HCT116 (cell line): ENCODE measurements around the gene OR51V1. TPM values are rescaled to one million over a fixed set of nuclear protein-coding genes. Genes with fewer than 3 reads are reported as not detected.

Experiments
- ATAC-seq: fragments of 200-7000 bp; cut with Tn5 transposase; 2 replicates; pipeline ENCODE4 v1.9.1; 2020; ENCODE audit warnings: mild to moderate bottlenecking, moderate library complexity
- BruUV-seq: library from RNA; stranded (reverse); fragments of 400-500 nt; replicated peaks from 2 replicates; lab custom pipeline; 2021; lab: Mats Ljungman, UMichigan
- CTCF ChIA-PET: fragments of 300-600 bp; sonication (Branson Sonifier 250); formaldehyde crosslinking; loops from one replicate; lab custom pipeline; 2021; ENCODE audit warnings: antibody characterized with exemption; lab: Charles Lee
- POLR2A ChIA-PET: fragments of 300-600, 350-600 bp; sonication (Branson Sonifier 250); formaldehyde crosslinking; loops from one replicate; lab custom pipeline; 2021; ENCODE audit warnings: antibody characterized with exemption; lab: Charles Lee
- RAD21 ChIA-PET, 2 experiments: fragments of 300-600 bp; sonication (Branson Sonifier 250); formaldehyde crosslinking; loops; one replicate each; lab custom pipeline; 2023; ENCODE audit warnings: low total read pairs in 2 of 2; ENCODE audit not compliant: uncharacterized antibody in 2 of 2, unreplicated experiment in 2 of 2, low non-redundant PET in 1 of 2; lab: Charles Lee
- DNase-seq: peaks from one replicate; pipeline ENCODE4 v3.0.0-alpha.2; 2010; ENCODE audit warnings: low read depth, low spot score
- H2AFZ ChIP-seq: fragments of 200-600 bp; shearing (Covaris generic), sonication (generic); 2 replicates; pipeline ENCODE4 v1.6.1; 2017; ENCODE audit warnings: low read depth, mixed run types, mixed read lengths, antibody characterized with exemption, low read length; ENCODE audit not compliant: poor library complexity, severe bottlenecking
- H3K27ac ChIP-seq: 2 replicates; pipeline ENCODE4 v1.5.1; 2012; ENCODE audit warnings: low read depth, low read length
- H3K27me3 ChIP-seq: fragments of 200-600 bp; sonication (generic); 2 replicates; pipeline ENCODE4 v1.6.1; 2016; ENCODE audit warnings: mixed run types, low read length, mixed read lengths; ENCODE audit not compliant: insufficient read depth
- H3K36me3 ChIP-seq, 2 experiments: fragments of 200-500 bp in 1 of 2; fragments of 200-600 bp in 1 of 2; sonication (Bioruptor generic) in 1 of 2; sonication (generic) in 1 of 2; 2 replicates each; pipeline versions ENCODE4 v1.5.1 to v1.6.1; 2014 to 2016; ENCODE audit warnings: low read length in 2 of 2, inconsistent platforms in 1 of 2, mixed read lengths in 1 of 2, mixed run types in 1 of 2; ENCODE audit not compliant: insufficient read depth in 2 of 2, control insufficient read depth in 1 of 2
- H3K4me1 ChIP-seq, 2 experiments: fragments of 200-600 bp in 1 of 2; sonication (generic) in 1 of 2; 2 replicates each; pipeline versions ENCODE4 v1.5.1 to v1.6.1; 2012 to 2017; ENCODE audit warnings: low read length in 2 of 2, inconsistent platforms in 1 of 2, mild to moderate bottlenecking in 1 of 2, mixed read lengths in 1 of 2, mixed run types in 1 of 2, moderate library complexity in 1 of 2; ENCODE audit not compliant: insufficient read depth in 2 of 2, control insufficient read depth in 1 of 2
- H3K4me2 ChIP-seq: fragments of 200-600 bp; sonication (generic); 2 replicates; pipeline ENCODE4 v1.6.1; 2017; ENCODE audit warnings: mixed run types, low read length, mixed read lengths
- H3K4me3 ChIP-seq, 2 experiments: fragments of 200-600 bp in 1 of 2; sonication (generic) in 1 of 2; replicated peaks in 1 of 2; 2 replicates each; pipeline ENCODE4 v1.5.1; 2011 to 2016; ENCODE audit warnings: low read length in 2 of 2, control low read depth in 1 of 2, low read depth in 1 of 2, mild to moderate bottlenecking in 1 of 2, mixed read lengths in 1 of 2, mixed run types in 1 of 2
- H3K79me2 ChIP-seq: fragments of 200-600 bp; sonication (generic); 2 replicates; pipeline ENCODE4 v1.6.1; 2017; ENCODE audit warnings: mild to moderate bottlenecking, mixed run types, low read length, moderate library complexity, mixed read lengths; ENCODE audit not compliant: insufficient read depth
- H3K9ac ChIP-seq: fragments of 200-600 bp; sonication (generic); 2 replicates; pipeline ENCODE4 v1.6.1; 2016; ENCODE audit warnings: low read length, mixed read lengths
- H3K9me2 ChIP-seq: fragments of 200-600 bp; sonication (generic), shearing (Covaris generic); 2 replicates; pipeline ENCODE4 v1.6.1; 2017; ENCODE audit warnings: mixed run types, mild to moderate bottlenecking, moderate library complexity; ENCODE audit not compliant: insufficient read depth
- H3K9me3 ChIP-seq, 2 experiments: fragments of 200-500 bp in 1 of 2; fragments of 200-600 bp in 1 of 2; sonication (Bioruptor generic) in 1 of 2; sonication (generic) in 1 of 2; 2 replicates each; pipeline ENCODE4 v1.6.1; 2014 to 2017; ENCODE audit warnings: low read length in 2 of 2, mixed read lengths in 2 of 2, inconsistent platforms in 1 of 2, low read depth in 1 of 2, mild to moderate bottlenecking in 1 of 2, mixed run types in 1 of 2, moderate library complexity in 1 of 2; ENCODE audit not compliant: control insufficient read depth in 1 of 2, insufficient read depth in 1 of 2
- H4K20me1 ChIP-seq: fragments of 200-600 bp; sonication (generic), shearing (Covaris generic); 2 replicates; pipeline ENCODE4 v1.6.1; 2017; ENCODE audit warnings: mixed run types, mild to moderate bottlenecking, moderate library complexity; ENCODE audit not compliant: insufficient read depth
- CBX3 ChIP-seq: IDR thresholded peaks from 2 replicates; pipeline ENCODE4 v1.6.1; 2012; ENCODE audit warnings: low read depth
- CEBPB ChIP-seq: IDR thresholded peaks from 2 replicates; pipeline ENCODE4 v1.6.1; 2012; ENCODE audit warnings: low read depth
- EGR1 ChIP-seq: IDR thresholded peaks from 2 replicates; pipeline ENCODE4 v1.6.1; 2012; ENCODE audit warnings: low read depth
- ELF1 ChIP-seq: IDR thresholded peaks from 2 replicates; pipeline ENCODE4 v1.6.1; 2012; ENCODE audit warnings: low read depth, borderline replicate concordance
- EZH2 ChIP-seq: fragments of 200-600 bp; sonication (generic); IDR thresholded peaks from 2 replicates; pipeline ENCODE4 v1.6.1; 2017; ENCODE audit warnings: antibody characterized with exemption, mixed run types
- EZH2phosphoT487 ChIP-seq: fragments of 200-600 bp; IDR thresholded peaks from 2 replicates; pipeline ENCODE4 v1.6.1; 2018; ENCODE audit warnings: antibody characterized with exemption, borderline replicate concordance
- FOSL1 ChIP-seq: IDR thresholded peaks from 2 replicates; pipeline ENCODE4 v1.6.1; 2012; ENCODE audit warnings: low read depth
- JUND ChIP-seq: IDR thresholded peaks from 2 replicates; pipeline ENCODE4 v1.6.1; 2012
- POLR2AphosphoS5 ChIP-seq: IDR thresholded peaks from 2 replicates; pipeline ENCODE4 v1.6.1; 2011; ENCODE audit warnings: mild to moderate bottlenecking, low read depth, low read length, moderate library complexity
- RAD21 ChIP-seq: IDR thresholded peaks from 2 replicates; pipeline ENCODE4 v1.6.1; 2012; ENCODE audit warnings: low read depth, mild to moderate bottlenecking
- SIN3A ChIP-seq: IDR thresholded peaks from 2 replicates; pipeline ENCODE4 v1.6.1; 2012; ENCODE audit warnings: low read depth
- SRF ChIP-seq: IDR thresholded peaks from 2 replicates; pipeline ENCODE4 v1.6.1; 2012; ENCODE audit warnings: low read depth
- TCF7L2 ChIP-seq: IDR thresholded peaks from 2 replicates; pipeline ENCODE4 v1.7.0; 2011; ENCODE audit warnings: borderline replicate concordance, inconsistent platforms; ENCODE audit not compliant: insufficient read depth, insufficient read length; ENCODE audit errors: extremely low read depth
- YY1 ChIP-seq: IDR thresholded peaks from 2 replicates; pipeline ENCODE4 v1.6.1; 2011; ENCODE audit warnings: low read length, low read depth, moderate library complexity, mild to moderate bottlenecking; ENCODE audit not compliant: insufficient replicate concordance; ENCODE audit errors: extremely low read depth
- ZFX ChIP-seq: fragments of 450-650 bp; IDR thresholded peaks from 2 replicates; pipeline ENCODE4 v1.6.1; 2017
- intact Hi-C: fragments of 100-400 bp; cut with micrococcal nuclease; formaldehyde crosslinking; loops from 2 replicates; pipeline ENCODE4 v1.10.0; 2022
- total RNA-seq: library from RNA; stranded (reverse); gene quantifications from one replicate; pipeline ENCODE4 v1.2.1, GENCODE V29; 2021; ENCODE audit not compliant: unreplicated experiment
- TF ChIP-seq, protein P1 (sequence below): IDR thresholded peaks from 2 replicates; pipeline ENCODE4 v1.6.1; 2012
- TF ChIP-seq, protein P2 (sequence below), 3 experiments: fragments of 200-600 bp in 1 of 3; sonication (generic) in 1 of 3; IDR thresholded peaks in 2 of 3; conservative IDR thresholded peaks in 1 of 3; 2 replicates each; pipeline ENCODE4 v1.5.1; 2012 to 2017; ENCODE audit warnings: low read depth in 2 of 3, low read length in 2 of 3, antibody characterized with exemption in 1 of 3, borderline replicate concordance in 1 of 3, control low read depth in 1 of 3, mild to moderate bottlenecking in 1 of 3, mixed read lengths in 1 of 3, mixed run types in 1 of 3, moderate library complexity in 1 of 3; ENCODE audit not compliant: insufficient read depth in 1 of 3
- TF ChIP-seq, protein P3 (sequence below): IDR thresholded peaks from 2 replicates; pipeline ENCODE4 v1.6.1; 2012; ENCODE audit warnings: low read depth

The OR51V1 gene
- total RNA-seq, 1 experiment from 2014 or later = not detected

DNA sequence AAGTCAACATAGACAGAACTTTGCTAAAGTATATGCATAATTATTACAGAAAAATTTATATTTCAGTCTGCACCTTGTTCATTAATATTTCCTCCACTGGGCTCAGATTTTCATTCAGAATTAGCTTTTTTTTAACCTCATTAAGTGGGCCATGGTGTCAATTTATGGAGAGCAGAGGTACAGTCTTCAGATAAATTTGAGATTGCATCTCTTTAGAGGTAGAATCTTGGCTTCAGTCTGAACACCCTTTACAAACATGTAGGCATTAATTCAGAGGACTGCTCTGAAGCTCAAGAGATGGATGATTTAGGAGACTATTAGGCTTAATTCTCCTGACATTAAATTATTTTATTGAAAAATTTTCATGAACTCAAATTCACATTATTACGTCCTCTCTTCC, 29.8 kb upstream of the OR51V1 start:
- no TSS peak for BruUV-seq

More for the DNA sequence above, 29.8 kb upstream of the OR51V1 start:
- H4K20me1 ChIP-seq = no peaks in the 10 kb centered on the region
- TF ChIP-seq FOSL1 (no peak), POLR2AphosphoS5 (no peak), EZH2phosphoT487 (no peak), SRF (no peak), SIN3A (no peak), TCF7L2 (no peak), EGR1 (no peak), RAD21 (no peak), CEBPB (no peak), JUND (no peak), CBX3 (no peak), YY1 (no peak), ELF1 (no peak), ZFX (no peak), EZH2 (no peak)
- TF ChIP-seq, protein P1, sequence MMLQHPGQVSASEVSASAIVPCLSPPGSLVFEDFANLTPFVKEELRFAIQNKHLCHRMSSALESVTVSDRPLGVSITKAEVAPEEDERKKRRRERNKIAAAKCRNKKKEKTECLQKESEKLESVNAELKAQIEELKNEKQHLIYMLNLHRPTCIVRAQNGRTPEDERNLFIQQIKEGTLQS = no peak
- TF ChIP-seq, protein P2, sequence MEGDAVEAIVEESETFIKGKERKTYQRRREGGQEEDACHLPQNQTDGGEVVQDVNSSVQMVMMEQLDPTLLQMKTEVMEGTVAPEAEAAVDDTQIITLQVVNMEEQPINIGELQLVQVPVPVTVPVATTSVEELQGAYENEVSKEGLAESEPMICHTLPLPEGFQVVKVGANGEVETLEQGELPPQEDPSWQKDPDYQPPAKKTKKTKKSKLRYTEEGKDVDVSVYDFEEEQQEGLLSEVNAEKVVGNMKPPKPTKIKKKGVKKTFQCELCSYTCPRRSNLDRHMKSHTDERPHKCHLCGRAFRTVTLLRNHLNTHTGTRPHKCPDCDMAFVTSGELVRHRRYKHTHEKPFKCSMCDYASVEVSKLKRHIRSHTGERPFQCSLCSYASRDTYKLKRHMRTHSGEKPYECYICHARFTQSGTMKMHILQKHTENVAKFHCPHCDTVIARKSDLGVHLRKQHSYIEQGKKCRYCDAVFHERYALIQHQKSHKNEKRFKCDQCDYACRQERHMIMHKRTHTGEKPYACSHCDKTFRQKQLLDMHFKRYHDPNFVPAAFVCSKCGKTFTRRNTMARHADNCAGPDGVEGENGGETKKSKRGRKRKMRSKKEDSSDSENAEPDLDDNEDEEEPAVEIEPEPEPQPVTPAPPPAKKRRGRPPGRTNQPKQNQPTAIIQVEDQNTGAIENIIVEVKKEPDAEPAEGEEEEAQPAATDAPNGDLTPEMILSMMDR (IDR thresholded peaks at IDR 0.05 in 2 of 3, conservative IDR thresholded peaks at IDR 0.05 in 1 of 3; ENCODE audit: borderline replicate concordance in 1 of 3, insufficient read depth in 1 of 3, low read depth in 2 of 3, low read length in 2 of 3) = no peak
- TF ChIP-seq, protein P3, sequence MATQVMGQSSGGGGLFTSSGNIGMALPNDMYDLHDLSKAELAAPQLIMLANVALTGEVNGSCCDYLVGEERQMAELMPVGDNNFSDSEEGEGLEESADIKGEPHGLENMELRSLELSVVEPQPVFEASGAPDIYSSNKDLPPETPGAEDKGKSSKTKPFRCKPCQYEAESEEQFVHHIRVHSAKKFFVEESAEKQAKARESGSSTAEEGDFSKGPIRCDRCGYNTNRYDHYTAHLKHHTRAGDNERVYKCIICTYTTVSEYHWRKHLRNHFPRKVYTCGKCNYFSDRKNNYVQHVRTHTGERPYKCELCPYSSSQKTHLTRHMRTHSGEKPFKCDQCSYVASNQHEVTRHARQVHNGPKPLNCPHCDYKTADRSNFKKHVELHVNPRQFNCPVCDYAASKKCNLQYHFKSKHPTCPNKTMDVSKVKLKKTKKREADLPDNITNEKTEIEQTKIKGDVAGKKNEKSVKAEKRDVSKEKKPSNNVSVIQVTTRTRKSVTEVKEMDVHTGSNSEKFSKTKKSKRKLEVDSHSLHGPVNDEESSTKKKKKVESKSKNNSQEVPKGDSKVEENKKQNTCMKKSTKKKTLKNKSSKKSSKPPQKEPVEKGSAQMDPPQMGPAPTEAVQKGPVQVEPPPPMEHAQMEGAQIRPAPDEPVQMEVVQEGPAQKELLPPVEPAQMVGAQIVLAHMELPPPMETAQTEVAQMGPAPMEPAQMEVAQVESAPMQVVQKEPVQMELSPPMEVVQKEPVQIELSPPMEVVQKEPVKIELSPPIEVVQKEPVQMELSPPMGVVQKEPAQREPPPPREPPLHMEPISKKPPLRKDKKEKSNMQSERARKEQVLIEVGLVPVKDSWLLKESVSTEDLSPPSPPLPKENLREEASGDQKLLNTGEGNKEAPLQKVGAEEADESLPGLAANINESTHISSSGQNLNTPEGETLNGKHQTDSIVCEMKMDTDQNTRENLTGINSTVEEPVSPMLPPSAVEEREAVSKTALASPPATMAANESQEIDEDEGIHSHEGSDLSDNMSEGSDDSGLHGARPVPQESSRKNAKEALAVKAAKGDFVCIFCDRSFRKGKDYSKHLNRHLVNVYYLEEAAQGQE = no peak
- H3K36me3 ChIP-seq = no peaks in the 10 kb centered on the region
- H3K27me3 ChIP-seq = peaks cover 12% of the 10 kb centered on the region
- H3K79me2 ChIP-seq = no peaks in the 10 kb centered on the region
- no peak overlapping the region for H3K4me3 ChIP-seq
- no peak overlapping the region for H3K27ac ChIP-seq
- intact Hi-C loops = no loop called here
- DNase-seq = no peak
- no peaks in the 10 kb centered on the region for H3K4me1 ChIP-seq
- ChIA-PET CTCF (no interaction called here), RAD21 (no interaction called here), POLR2A (no interaction called here)
- H3K9ac ChIP-seq = no peak overlapping the region
- H2AFZ ChIP-seq = no peak overlapping the region
- H3K9me2 ChIP-seq = no peaks in the 10 kb centered on the region
- no peak overlapping the region for H3K4me2 ChIP-seq
- ATAC-seq = no peak
- no peaks in the 10 kb centered on the region for H3K9me3 ChIP-seq
